ENCODE results near the gene LDLRAD3.
"Not testable (repeated sequence)": the region's sequence is repeated elsewhere in the genome, so short reads cannot be mapped to it uniquely, and the experiment has no call there.

The LDLRAD3 gene

DNA sequence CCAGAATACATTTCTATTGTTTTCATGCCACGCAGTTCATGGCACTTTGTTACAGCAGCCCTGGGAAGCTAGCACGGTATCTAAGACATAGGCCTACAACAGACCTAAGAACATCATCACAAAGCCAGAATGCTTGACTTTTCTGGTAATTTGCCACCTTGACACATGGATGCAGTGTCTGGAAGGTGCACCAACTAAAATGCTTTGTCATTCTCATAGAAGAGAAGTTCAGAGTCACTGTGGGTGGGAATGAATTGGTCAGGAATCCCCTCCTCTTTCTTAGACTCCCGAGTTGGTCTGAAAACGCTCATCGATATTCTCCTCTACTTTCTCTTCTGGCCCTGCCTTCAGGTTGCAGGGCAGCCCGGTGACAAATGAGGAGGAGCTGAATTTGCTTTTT lies 223.9 kb downstream of the LDLRAD3 start:
- DNase-seq: no peak

DNA sequence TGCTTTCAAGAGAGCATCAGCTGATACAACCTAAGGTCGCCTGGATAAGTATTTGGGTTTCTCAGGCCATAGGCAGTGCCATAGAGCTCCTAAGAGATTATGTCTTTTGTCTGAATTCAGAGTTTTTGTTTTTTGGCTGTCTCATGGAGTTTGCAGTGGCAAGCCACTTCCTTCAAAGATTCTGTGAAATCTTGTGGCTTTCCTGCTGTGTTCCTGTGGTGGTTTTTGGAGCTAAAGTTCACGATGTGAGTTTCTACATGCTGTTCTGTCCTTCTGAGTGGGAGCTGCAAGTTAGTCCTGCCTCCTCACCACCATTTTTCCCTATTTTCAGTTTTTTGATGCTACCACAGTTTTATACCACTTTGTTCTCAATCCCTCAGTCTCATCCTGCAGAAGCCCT lies 234.0 kb downstream of the LDLRAD3 start:
- DNase-seq: no peak

DNA sequence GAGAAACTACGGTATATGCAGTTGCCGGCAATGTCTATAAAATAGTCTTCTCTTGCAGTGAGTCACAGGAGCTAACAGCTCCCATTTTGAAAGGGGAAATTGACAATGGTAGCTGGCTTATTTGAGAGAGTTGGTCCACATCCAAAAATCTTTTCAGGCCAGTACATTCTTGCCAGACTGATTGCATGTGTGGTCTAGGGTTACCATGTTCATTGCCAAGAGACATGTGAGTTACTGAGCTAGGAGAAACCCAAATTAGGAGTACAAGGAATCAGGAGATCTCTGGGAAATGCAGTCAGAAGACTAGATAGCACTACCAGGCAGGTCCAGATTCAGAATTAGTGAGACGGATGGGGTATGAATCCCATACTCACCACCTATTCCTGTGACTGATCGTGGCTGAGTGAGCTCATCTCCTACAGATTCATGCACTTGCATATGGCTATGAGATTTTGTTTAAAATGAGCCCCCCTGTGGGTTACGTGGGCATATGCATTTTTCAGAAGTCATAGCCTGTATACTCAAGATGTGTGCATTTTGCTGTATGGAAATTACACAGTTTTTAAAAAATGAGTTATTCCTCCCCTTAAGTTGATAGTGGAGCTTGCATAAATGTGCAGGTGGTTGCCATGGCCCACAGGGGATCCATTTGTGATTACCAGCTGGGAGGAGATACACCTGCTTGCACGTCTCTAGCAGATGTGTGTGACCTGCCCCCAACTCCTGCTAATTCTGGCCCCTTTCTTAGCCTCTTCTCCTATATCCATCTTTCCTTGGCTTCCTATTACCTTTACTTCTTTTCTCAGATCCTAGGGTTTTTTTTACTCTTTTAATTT lies 242.7 kb downstream of the LDLRAD3 start:
- DNase-seq: no peak

DNA sequence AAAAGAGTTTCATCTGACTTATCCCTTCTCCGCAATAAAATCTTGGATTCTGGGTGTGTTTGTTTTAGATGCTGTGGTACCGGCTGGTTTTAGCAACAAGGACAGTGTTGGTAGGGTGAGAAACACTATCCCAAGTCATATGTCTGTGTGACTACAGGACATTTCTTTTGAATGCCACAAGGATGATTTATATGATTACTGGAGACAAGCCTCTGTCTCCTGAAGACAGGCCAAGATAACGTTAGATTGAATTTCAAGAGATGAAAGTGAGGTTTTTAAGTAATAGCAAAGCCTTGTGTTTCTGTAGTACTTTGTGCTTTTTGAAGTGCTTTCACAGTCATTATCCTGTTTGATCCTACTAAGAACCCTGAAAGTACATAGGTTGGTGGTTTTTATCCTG lies 243.8 kb downstream of the LDLRAD3 start:
- DNase-seq: no peak

DNA sequence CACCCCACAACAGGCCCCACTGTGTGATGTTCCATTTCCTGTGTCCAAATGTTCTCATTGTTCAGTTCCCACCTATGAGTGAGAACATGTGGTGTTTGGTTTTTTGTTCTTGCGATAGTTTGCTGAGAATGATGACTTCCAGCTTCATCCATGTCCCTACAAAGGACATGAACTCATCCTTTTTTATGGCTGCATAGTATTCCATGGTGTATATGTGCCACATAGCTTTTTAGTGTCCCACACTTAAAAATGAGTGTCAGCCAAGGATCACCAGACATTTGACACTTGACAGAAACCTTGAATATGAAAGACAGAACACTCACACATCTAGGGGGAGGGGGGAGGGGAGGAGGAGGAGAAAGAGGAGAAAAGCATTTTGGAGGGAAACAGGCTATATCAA lies 245.9 kb downstream of the LDLRAD3 start:
- DNase-seq: not testable (repeated sequence)

DNA sequence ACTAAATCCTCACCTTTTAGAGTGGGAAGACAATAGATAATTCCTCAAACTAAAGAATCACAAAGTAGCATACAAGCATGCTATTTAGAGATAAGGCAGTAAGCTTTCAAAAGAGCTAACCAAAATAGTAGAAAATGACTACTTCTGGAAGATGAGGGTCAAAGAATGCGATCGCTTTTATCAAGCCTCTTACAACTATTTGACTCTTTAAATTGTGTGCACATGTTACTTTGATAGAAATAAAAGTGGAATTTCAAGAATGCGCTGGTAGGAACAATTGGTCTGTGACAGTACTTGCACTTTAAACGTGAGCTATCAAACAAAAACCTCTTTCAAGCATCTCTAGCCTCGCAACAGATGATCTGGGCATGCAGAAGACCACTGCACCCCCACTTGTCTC lies 248.1 kb downstream of the LDLRAD3 start:
- DNase-seq: no peak

DNA sequence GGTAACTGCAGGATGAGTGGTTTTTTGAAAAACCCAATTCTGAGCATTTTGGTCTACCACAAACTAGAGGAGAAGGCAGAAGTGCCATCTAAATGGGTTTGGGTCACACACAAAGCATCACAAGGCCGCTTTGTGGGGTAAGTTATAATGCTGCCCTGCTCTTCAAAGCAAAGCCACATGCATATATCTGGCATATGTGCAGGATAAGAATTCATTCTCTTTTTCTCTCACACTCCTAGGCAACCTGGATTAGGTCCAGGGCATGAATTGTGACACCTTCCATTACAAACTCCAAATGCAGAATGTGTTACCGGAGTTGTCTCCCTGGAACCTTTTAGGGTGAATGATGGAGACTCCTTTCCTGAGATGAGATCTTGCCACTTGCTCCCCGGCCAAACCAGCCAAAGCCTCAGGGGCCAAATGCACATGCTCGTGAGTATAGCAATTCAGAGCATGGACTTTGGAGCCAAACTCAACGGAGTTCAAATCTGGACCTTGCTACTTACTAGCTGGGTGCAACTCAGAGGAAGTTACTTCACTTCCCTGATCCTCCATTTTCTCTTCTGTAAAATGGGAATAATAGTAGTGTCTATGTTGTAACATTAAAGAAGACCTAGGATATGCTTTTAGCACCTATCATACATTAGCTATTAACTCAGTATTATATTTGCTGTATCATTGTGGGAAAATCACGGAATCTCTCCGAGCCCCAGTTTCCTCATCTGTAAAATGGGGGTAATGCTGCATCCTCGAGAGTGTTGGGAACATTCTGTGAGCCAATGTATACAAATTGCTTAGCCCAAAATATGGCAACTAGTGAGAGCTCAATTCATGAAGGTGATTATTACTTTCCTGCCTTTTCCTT lies 248.8 kb downstream of the LDLRAD3 start:
- no peak for DNase-seq

DNA sequence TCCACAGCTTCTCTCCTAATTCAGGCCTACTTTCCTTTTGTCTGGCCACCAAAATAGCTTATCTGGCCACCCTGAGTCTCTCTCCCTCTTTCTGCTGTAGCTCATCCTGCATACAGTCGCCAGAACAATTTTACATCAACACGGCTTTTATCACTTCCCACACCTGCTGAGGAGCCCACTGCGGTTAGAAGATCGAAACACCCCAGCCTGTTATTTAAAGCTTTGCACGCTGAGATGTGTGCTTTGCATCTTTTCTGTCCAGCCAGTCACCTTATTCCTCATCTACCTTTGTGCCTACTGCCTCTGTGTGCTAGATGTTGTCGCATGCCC lies 249.4 kb downstream of the LDLRAD3 start:
- no peak for DNase-seq

DNA sequence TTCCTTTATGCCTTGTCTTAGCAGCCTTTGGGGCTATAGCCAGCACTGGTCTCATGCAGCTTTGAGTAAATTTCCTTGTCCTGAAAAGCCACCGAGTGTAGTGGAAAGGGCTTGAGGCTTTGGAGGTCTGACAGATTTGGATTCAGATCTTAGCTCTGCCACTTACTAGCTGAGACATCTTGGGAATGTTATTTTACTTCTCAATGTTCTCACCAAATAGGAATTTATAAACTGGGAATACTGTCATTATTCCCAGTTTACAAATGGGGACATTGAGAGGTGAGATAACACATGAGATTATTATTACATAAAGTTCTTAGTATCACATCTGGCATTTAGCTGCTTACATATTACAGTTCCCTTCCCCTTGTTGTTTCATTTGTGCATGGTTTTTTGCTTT lies 249.9 kb downstream of the LDLRAD3 start:
- DNase-seq: no peak

DNA sequence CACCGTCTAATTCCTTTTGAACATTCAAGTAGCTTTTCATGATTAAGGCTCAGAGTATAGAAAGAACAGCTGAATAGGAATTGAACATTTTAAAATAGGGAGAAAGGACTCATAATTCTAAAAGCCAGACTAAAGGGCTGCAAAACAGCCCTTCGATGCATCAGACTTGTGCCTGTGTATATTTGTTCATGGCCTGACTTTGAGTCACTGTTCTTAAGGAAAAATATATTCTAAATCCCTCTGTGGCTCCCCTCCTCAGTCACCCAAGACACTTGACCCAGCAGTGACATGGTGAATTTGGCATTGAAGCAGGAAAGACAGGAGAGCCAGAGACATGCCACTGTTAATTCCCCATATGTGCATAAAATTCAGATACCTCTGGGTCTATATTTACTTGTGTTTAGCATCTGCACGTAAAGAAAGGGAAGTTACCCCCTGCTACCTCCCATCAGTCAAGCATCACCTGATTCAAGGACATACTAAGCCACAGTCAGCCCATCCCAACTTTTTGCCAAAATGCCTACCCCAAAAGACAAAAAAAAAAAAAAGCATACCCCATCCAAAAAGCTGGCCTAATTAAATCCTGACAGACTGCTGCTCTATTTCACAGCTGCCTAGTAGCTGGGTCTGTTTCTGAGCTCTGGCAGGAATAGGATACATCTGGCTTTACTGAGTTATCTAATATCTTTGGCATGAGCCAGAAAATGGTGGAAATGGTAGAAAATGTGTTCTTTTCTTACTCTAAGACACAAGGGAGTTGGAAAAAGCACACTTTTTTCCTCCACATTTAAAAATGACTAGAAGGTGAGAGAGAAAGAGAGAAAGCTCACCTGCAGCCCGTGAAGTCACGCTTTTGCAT lies 251.9 kb downstream of the LDLRAD3 start:
- DNase-seq: no peak

DNA sequence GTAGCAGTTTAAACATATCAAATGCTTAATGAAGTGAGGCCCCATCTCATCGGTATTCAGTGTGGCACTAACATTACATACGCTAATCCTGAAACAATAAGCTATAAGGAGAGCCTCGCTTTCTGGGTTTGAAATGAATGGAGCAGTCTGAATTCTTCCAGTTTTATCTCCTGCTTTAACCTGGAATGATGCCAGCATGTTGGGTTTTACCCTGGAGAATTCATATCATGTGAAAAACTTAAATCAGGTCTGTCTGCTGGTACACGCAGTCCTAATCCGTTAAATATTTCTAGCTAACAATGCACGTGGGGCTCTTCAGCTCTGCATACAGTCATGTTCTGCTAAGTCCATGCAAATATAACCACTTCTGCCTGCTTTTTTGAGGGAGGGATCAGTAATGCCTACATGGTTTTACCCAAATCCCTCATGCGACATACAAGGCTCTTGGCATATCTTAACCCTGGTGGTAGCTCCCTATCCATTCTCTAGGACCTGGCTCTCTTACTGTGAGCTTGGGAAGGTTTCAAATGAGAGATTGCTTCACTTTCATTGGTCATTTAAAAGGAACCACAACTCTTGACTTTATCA lies 252.6 kb downstream of the LDLRAD3 start:
- no peak for DNase-seq

DNA sequence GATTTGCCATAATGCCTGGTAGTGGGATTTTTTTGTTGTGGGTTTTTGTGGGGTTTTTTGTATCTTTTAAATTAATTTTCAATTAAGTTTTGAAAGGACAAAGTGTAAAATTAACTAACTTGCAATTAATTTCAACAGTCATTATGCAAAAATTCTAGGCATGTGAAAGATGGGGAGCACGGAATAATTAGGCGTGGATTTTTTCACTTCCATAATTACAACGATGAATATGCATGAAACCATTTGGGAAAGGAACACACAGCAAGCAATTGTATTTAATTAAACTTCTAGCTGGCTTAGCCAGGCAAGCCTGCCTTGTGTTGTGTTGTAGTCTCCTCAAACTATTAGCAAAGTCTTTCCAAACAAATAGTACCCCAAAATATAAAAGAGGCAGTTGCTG lies 257.5 kb downstream of the LDLRAD3 start:
- DNase-seq: no peak

DNA sequence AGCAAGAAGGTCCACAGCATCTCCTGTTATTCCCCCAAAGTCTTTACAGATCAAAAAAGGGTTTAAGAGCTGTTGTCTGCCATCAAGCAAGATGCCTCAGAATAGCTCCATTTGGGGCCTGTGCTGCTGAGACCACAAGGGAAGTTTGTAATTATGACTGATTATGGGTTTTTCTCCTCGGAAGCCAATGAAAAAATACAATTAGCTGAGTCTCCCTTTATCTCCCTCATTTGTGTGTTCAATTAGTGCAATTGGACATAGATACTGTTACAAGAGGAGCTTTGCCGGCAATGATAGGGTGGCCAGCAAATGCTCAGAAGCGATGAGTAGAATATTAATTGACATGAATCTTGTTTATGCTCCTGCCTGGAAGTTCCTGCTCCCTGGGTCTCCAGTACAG lies 261.7 kb downstream of the LDLRAD3 start:
- no peak for DNase-seq

DNA sequence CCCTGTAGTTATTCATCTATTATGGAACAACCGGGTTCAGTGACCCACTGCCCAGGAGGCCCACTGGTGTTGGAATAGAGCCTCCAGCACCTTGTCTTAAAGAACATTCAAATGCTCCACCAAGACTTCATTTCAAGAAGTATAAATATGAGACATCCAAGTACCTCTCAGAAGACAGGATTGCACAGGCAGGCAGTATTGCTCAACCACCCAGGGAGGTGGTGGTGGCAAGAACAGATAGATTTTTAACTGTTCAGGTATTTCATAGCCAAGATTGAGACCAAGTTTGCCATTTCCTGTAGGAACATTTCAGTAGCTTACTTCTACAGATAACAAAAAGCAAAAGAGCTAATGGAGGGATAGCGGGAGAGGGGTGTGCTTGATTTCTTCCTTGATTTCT lies 266.7 kb downstream of the LDLRAD3 start:
- DNase-seq: no peak

DNA sequence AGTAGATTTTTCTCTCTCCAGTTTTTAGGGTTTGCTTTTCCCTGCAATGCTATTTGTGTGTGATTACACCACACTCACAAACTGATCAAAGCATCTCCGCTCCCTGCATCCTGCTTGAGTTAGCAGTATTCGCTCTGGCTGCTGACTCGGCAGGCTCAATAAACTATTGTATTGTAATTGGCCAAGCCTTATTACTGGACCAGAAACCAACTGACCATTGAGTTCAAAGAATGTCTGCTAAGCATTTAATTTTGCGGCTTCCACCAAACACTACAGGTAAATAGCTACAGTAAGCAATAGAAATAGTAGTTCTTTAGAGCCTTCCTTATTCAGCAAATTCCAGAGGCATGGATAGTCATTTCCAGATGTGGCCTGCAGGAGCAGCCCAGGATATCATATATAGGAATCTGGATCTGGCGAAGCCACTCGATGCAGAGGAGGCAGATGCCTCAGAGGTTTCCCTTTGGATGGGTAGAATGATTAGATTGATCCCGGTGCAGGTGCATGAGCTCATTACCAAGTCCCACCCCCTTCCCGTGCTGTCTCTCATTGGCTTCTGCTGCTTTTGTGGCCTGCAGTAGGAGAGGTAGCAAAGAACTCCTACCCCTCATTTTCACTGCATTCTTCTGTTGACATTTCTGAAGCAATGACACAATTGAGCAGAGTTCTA lies 268.0 kb downstream of the LDLRAD3 start:
- DNase-seq: no peak

DNA sequence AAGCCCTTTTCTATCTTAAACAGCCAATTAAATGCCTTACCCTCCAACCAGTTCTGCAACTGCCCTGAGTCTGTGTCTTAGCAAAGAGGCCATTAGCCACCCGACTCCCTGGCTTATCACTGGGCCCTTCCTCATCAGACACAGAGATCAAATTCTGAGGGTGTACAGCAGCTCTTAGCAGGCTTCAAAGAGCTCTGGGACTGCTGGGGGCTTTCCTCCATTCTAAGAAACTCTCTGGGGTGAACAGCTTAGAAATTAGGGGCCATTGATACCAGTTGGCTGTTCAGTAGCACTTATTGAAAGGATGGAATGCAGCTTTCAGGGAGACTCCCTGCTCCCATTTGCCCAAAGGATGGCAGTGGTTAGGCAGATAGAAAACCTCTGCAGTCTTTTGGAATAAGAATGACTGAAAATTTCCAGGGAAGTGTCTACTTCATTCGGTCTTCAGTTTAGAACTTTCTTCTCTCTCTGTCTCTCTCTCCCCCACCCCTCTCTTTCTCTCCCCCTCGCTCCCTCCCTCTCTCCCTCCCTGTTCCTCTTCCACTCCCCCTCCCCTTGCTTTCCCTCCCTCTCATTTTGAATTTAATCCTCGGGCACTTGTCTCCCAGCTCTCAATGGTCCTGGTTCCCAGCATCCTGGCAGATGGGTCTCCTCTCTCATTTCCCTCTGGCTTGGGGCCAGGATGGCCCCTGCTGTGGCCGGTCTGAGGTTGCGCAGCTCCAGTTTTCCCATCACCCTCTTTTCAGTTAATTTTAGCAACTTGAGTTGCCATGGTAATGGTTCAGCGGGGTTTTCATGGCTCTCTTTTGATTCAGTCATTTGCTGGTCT lies 268.9 kb downstream of the LDLRAD3 start:
- no peak for DNase-seq

DNA sequence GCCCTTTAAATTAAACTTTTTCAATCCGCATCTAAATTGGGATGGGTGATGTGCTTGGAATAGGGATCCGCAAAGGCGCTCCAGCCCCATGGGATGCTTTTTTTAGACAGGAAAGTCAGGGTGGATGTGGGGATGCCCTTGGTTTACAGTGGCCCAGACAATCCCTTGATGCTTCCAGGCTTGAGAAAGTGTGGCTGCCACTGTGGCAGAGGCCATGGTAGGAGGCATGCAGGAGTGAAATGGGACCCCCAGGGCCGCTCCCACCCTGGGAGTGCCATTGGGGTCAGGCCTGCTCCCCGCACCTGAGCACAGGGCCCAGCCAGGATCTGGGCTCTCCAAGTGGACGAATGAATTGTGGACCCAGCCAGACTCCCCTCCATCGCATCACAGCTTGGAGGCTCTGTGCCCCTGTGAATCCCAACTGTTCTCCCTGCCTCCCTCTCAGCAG lies 269.6 kb downstream of the LDLRAD3 start:
- DNase-seq: no peak

DNA sequence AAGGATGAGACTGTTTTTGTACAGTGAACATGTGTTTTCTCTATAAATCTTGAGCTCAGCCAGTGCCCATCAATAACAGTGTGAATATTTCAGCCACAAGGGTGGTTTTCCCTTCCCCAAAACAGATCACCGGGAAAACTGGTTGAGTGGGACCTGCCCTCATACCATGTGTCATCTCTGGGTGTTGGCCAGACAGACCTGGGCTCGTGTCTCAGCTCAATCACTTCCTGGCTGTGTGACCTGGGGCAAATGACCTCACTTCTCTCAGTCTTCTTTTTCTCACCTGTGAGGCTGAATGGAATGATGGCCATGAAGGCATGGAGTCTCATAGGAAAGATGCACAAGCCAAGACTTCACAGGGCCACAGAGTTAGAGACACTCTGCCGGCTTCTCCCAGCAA lies 270.6 kb downstream of the LDLRAD3 start:
- no peak for DNase-seq

DNA sequence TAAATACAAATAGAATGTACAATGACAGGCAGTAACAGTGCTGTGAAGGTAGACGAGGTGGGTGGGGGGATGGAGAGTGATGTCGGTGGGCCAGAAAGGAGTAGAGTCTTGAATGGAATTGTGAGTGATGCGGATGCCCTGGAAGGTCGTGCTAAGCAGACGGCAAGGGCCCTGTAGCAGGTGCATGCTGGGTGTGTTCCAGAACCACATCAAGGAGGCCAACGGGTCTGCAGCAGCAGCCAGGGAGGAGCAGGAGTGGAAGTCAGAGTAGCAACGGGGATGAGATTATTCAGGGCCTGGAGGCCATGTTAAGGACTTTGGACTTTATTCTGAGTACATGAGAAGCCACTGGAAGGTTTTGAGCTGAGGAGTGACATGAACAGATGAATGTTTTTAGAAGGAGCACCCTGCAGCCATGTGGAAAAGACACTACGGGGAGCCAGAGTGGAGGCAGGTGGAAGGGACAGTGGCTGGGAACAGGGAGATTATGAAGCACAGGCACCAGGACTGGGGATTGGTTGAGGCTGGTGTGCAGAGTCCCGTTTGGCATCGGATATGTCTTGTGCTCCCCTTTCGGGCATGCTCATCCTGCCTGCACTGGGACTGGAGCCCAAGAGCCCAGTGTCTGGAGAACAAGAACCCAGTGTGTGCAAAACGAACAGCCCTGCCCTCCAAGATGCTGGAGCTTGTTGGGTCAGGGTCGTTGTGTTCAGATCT lies 271.3 kb downstream of the LDLRAD3 start:
- DNase-seq: no peak

DNA sequence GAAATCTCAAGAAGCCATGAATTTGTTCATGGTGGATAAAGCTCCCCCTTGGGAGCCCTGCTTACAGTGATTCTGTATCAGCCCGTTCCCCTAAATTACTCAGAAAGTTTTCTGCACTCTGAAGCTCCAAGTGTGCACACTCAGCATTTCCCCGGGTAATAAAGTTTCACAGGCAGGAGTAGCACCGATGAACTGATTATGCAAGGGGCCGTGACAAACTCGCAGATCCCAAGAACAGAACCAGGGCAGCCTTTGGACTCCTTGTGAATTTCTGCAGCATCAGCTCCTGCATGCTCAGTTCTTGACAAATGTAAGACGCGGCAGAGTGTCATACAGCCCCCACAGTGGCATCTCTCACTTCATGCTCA lies 271.8 kb downstream of the LDLRAD3 start:
- DNase-seq: no peak

Measured in activated CD4-positive, alpha-beta T cell treated with anti-CD3 and anti-CD28 coated beads for 4 hours (primary cell).